Chondrocyte (in vitro differentiated cells): Measurements from ENCODE around the gene ADGRL4. TPM values are rescaled to one million over a fixed set of nuclear protein-coding genes. Genes with fewer than 3 reads are reported as not detected.

Experiments
- DNase-seq: peaks from one replicate; pipeline ENCODE4 v3.0.0; 2021; ENCODE audit warnings: mixed read lengths, low spot score
- H3K27ac Mint-ChIP-seq: one replicate; pipeline ENCODE4 v1.8.0; 2021; ENCODE audit warnings: mild to moderate bottlenecking, moderate library complexity, mixed read lengths; ENCODE audit not compliant: unreplicated experiment
- H3K27me3 Mint-ChIP-seq: 2 replicates; pipeline ENCODE4 v1.8.0; 2021; ENCODE audit warnings: low read depth, mixed read lengths
- H3K36me3 Mint-ChIP-seq: 2 replicates; pipeline ENCODE4 v1.8.0; 2021; ENCODE audit warnings: low read depth, mixed read lengths
- H3K4me1 Mint-ChIP-seq: 2 replicates; pipeline ENCODE4 v1.8.0; 2021; ENCODE audit warnings: low read depth, mild to moderate bottlenecking, mixed read lengths
- H3K4me3 Mint-ChIP-seq: one replicate; pipeline ENCODE4 v1.8.0; 2021; ENCODE audit warnings: mild to moderate bottlenecking, moderate library complexity, mixed read lengths; ENCODE audit not compliant: unreplicated experiment
- H3K9me3 Mint-ChIP-seq: 2 replicates; pipeline ENCODE4 v1.8.0; 2021; ENCODE audit warnings: low read depth, mixed read lengths
- total RNA-seq: library from RNA; stranded (reverse); gene quantifications from 3 replicates; pipeline ENCODE4 v1.2.1, GENCODE V29; 2021
- TF ChIP-seq, protein P1 (sequence below): fragments of 200-600 bp; sonication (generic); IDR thresholded peaks from 2 replicates; pipeline ENCODE4 v1.5.0; 2021; ENCODE audit warnings: antibody characterized with exemption, mild to moderate bottlenecking, moderate library complexity

Gene ADGRL4
- total RNA-seq, 1 donor from 2014 or later: 6.9 TPM

- no peaks in the 10 kb centered on the region for H3K4me1 Mint-ChIP-seq
Measured at GRCh38 chr1:78864175-78864574, 142.4 kb downstream of the ADGRL4 start.

GRCh38 chr1:78856096-78856495, 150.4 kb downstream of the ADGRL4 start:
- Mint-ChIP-seq H3K27me3 (no peaks in the 10 kb centered on the region), H3K9me3 (peaks cover 21% of the 10 kb centered on the region), H3K4me3 (no peak overlapping the region), H3K36me3 (no peaks in the 10 kb centered on the region), H3K27ac (no peak overlapping the region), H3K4me1 (no peaks in the 10 kb centered on the region)
- DNase-seq: no peak
- TF ChIP-seq, protein P1, sequence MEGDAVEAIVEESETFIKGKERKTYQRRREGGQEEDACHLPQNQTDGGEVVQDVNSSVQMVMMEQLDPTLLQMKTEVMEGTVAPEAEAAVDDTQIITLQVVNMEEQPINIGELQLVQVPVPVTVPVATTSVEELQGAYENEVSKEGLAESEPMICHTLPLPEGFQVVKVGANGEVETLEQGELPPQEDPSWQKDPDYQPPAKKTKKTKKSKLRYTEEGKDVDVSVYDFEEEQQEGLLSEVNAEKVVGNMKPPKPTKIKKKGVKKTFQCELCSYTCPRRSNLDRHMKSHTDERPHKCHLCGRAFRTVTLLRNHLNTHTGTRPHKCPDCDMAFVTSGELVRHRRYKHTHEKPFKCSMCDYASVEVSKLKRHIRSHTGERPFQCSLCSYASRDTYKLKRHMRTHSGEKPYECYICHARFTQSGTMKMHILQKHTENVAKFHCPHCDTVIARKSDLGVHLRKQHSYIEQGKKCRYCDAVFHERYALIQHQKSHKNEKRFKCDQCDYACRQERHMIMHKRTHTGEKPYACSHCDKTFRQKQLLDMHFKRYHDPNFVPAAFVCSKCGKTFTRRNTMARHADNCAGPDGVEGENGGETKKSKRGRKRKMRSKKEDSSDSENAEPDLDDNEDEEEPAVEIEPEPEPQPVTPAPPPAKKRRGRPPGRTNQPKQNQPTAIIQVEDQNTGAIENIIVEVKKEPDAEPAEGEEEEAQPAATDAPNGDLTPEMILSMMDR: no peak

More at GRCh38 chr1:78864175-78864574, 142.4 kb downstream of the ADGRL4 start:
- no peak for DNase-seq
- Mint-ChIP-seq H3K27me3 (no peaks in the 10 kb centered on the region), H3K9me3 (peaks cover 10% of the 10 kb centered on the region), H3K27ac (no peak overlapping the region), H3K36me3 (no peaks in the 10 kb centered on the region), H3K4me3 (no peak overlapping the region)
- TF ChIP-seq, protein P1: no peak

DNA sequence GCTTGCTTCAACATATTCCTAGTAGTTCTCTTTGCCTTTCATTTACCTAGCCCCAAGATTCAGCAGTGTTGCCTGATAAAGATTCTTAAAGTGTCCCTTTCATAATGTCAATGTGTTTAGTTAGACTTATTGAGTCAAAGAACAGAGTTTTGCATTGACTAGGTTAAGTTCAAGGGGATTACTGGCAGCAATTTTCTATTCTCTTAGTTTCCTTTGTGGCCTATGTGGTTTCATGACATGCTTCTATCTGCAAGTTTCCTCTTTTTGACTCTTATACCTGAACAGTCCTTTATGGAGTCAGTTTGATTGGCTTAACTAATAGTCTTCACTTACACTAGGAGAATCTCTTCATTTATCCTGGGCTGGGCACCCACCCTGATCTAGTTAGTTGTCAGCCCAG, 151.3 kb downstream of the ADGRL4 start:
- H3K27ac Mint-ChIP-seq: no peak overlapping the region
- peaks cover 21% of the 10 kb centered on the region for H3K9me3 Mint-ChIP-seq
- H3K4me3 Mint-ChIP-seq: no peak overlapping the region
- no peaks in the 10 kb centered on the region for H3K36me3 Mint-ChIP-seq
- no peaks in the 10 kb centered on the region for H3K27me3 Mint-ChIP-seq
- no peaks in the 10 kb centered on the region for H3K4me1 Mint-ChIP-seq
- DNase-seq: no peak
- TF ChIP-seq, protein P1: no peak

- DNase-seq: no peak
- TF ChIP-seq, protein P1: no peak
- Mint-ChIP-seq H3K4me1 (no peaks in the 10 kb centered on the region), H3K27me3 (no peaks in the 10 kb centered on the region), H3K36me3 (no peaks in the 10 kb centered on the region), H3K4me3 (no peak overlapping the region), H3K27ac (no peak overlapping the region), H3K9me3 (peaks cover 20% of the 10 kb centered on the region)
Measured at GRCh38 chr1:78854556-78854955, 152.0 kb downstream of the ADGRL4 start.

GRCh38 chr1:78843546-78843945, 163.0 kb downstream of the ADGRL4 start:
- Mint-ChIP-seq H3K36me3 (no peaks in the 10 kb centered on the region), H3K4me1 (peaks cover 51% of the 10 kb centered on the region), H3K27ac (peak overlapping the region; percentile 70), H3K9me3 (no peaks in the 10 kb centered on the region), H3K27me3 (no peaks in the 10 kb centered on the region), H3K4me3 (no peak overlapping the region)
- DNase-seq: no peak
- TF ChIP-seq, protein P1: no peak
